Astrocyte of the cerebellum (primary cell): ENCODE measurements around the gene CDH22.

Experiments used
- DNase-seq: peaks from one replicate; pipeline ENCODE4 v3.0.0-alpha.2; 2011; ENCODE audit warnings: low read depth
- H3K4me3 ChIP-seq: 2 replicates; pipeline ENCODE4 v1.5.1; 2011; ENCODE audit warnings: mild to moderate bottlenecking, low read depth, low read length, moderate library complexity
- CTCF ChIP-seq: IDR thresholded peaks from 2 replicates; pipeline ENCODE4 v1.5.1; 2012; ENCODE audit warnings: low read length, low read depth, moderate library complexity, mild to moderate bottlenecking; ENCODE audit errors: missing control alignments
- in situ Hi-C: cut with HindIII; loops from 2 replicates; pipeline ENCODE4 v1.10.0; 2017; ENCODE audit warnings: low sequenced_read_pairs

CDH22 gene

GRCh38 chr20:46240881-46241280 is 67.4 kb downstream of the CDH22 start:
- TF ChIP-seq CTCF: no peak
- no peak for DNase-seq
- no peak overlapping the region for H3K4me3 ChIP-seq
- in situ Hi-C loops: no loop called here

GRCh38 chr20:46240065-46240464 is 68.2 kb downstream of the CDH22 start:
- no peak for TF ChIP-seq CTCF
- in situ Hi-C loops: no loop called here
- no peak overlapping the region for H3K4me3 ChIP-seq
- no peak for DNase-seq

GRCh38 chr20:46237736-46238135 is 70.6 kb downstream of the CDH22 start:
- H3K4me3 ChIP-seq: no peak overlapping the region
- no peak for TF ChIP-seq CTCF
- DNase-seq: no peak
- in situ Hi-C loops: no loop called here

GRCh38 chr20:46237227-46237626 is 71.1 kb downstream of the CDH22 start:
- in situ Hi-C loops: no loop called here
- H3K4me3 ChIP-seq: no peak overlapping the region
- DNase-seq: no peak
- TF ChIP-seq CTCF: no peak

- in situ Hi-C loops: no loop called here
Observed at GRCh38 chr20:46235077-46235476, 73.2 kb downstream of the CDH22 start.

GRCh38 chr20:46233701-46234100 is 74.6 kb downstream of the CDH22 start:
- DNase-seq: no peak
- no peak overlapping the region for H3K4me3 ChIP-seq
- no peak for TF ChIP-seq CTCF
- in situ Hi-C loops: no loop called here

More at GRCh38 chr20:46235077-46235476, 73.2 kb downstream of the CDH22 start:
- H3K4me3 ChIP-seq: no peak overlapping the region
- no peak for DNase-seq
- TF ChIP-seq CTCF: no peak

GRCh38 chr20:46232539-46232938 is 75.8 kb downstream of the CDH22 start:
- TF ChIP-seq CTCF: no peak
- no peak for DNase-seq
- H3K4me3 ChIP-seq: no peak overlapping the region
- in situ Hi-C loops: no loop called here
